ENCODE results near the gene BAHCC1.
A peak's percentile ranks its signal among the peaks of the same experiment; 100 is the strongest.

Gene BAHCC1

DNA sequence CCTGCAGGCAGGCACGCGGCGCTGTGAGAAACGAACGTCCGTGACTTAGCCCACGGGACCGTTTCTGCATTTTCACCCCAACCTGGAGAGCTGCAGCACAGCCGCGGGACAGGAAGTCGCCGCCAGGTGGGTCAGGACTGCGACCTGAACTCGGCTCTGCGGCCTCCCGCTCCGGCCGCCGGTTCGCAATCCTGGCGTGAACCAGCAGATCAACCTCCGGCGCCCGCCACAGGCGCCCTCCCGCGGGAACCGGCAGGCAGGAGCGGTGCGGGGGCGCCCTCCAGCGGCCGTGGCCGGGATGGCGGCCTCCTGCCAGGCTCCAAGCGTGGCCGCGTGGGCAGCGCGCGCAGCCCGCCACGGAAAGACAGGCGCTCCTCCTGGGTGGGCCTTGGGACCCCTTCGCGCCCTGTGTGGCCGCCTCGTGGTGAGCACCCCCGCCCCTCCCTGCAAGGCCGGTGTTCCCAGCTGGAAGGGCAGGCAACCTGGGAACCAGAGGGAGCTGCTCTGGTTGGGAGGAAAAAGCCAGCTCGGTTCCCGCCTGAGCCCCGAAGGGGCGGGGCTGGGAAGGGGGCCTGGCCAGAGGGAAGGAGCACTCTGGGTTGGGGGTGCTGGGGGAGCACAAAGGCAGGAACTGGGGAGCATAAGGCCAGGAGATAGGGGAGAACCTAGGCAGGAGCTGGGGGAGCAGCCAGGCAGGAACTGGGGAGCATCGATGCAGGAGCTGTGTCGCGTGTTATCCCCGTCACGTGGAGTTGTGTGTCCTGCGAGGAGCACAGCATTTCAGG, 89.1 kb downstream of the BAHCC1 start:
- peak; percentile 82 for DNase-seq (ENCODE audit: low read depth)
- TF ChIP-seq, protein P1, sequence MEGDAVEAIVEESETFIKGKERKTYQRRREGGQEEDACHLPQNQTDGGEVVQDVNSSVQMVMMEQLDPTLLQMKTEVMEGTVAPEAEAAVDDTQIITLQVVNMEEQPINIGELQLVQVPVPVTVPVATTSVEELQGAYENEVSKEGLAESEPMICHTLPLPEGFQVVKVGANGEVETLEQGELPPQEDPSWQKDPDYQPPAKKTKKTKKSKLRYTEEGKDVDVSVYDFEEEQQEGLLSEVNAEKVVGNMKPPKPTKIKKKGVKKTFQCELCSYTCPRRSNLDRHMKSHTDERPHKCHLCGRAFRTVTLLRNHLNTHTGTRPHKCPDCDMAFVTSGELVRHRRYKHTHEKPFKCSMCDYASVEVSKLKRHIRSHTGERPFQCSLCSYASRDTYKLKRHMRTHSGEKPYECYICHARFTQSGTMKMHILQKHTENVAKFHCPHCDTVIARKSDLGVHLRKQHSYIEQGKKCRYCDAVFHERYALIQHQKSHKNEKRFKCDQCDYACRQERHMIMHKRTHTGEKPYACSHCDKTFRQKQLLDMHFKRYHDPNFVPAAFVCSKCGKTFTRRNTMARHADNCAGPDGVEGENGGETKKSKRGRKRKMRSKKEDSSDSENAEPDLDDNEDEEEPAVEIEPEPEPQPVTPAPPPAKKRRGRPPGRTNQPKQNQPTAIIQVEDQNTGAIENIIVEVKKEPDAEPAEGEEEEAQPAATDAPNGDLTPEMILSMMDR (conservative IDR thresholded peaks at IDR 0.05; ENCODE audit: low read depth, low read length), result peak; percentile 60
- H3K4me3 ChIP-seq (ENCODE audit: low read depth, low read length), result peak overlapping the region; percentile 49

DNA sequence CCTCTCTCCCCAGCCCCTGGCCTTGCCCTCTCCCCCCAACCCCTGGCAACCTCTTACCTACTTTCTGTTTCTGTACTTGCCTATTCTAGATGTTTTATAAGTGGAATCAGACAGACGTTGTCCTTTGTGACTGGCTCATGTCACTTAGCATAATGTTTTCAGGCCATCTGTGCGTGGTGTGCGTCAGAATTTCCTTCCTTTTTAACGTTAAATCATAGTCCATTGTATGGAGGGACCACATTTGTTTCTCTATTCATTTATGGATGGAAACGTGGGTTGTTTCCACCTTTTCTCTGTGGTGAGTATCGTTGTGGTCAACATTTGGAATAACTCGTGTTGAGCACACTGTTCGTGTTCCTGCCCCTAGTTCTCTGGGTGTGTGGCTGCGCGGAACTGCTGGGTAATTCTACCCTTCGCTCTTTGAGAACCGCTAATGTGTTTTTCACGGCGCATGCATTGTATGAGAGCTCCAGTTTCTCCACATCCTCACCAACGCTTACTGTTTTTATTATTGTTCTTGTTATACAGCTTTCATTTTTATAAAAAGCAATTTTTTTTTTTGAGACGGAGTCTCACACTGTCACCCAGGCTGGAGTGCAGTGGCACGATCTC, 91.0 kb downstream of the BAHCC1 start:
- TF ChIP-seq, protein P1 (conservative IDR thresholded peaks at IDR 0.05; ENCODE audit: low read depth, low read length), result no peak
- no peak for DNase-seq (ENCODE audit: low read depth)
- no peak overlapping the region for H3K4me3 ChIP-seq (ENCODE audit: low read depth, low read length)

DNA sequence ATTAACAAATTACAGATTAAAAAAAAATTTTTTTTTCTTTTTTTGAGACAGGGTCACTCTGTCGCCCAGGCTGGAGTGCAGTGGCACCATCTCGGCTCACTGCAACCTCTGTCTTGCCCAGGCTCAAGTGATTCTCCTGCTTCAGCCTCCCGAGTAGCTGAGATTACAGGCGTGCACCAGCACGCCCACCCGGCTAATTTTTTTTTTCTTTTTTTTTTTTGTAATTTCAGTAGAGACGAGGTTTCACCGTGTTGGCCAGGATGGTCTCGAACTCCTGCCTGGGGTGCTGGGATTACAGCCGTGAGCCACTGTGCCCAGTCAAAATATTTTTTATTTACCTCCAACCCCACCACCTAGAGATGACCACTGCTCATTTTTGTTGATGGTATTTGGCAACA, 91.8 kb downstream of the BAHCC1 start:
- no peak overlapping the region for H3K4me3 ChIP-seq (ENCODE audit: low read depth, low read length)
- no peak for DNase-seq (ENCODE audit: low read depth)
- TF ChIP-seq, protein P1 (conservative IDR thresholded peaks at IDR 0.05; ENCODE audit: low read depth, low read length), result no peak

DNA sequence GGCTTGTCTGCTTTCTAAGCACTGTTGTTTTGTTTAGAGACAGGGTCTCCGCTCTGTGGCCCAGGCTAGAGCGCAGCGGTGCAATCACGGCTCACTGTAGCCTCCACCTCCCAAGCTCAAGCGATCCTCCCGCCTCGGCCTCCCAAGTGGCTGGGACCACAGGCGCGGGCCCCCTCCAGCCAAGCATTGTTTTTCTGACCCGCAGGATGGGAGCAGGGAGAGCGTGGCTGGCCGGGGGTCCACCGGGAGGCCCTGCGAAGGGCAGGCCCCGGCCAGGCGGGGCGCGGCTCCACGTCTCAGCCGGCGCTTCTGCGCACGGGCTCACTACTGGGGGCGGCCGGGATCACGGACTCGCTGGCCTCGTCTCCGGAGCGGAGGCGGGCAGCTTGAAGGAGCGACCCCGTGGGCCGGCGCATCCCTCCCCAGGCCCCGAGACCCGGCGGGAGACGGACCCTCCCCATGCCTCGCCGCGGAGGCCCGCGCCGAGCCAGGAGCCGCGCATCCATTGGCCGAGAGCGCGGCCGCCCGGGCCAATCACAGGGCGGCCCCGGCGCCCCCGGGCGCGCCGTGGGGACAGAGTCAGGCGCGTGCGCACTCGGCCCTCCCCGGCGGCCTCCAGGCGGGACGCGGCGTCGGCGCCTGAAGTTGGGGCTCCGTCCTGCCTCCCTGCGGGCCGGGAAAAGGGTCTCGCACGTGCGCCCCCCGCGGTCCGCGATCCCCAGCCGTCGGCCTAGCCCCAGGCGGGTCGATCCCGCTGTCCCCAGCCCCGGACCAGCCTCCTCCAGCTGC, 92.4 kb downstream of the BAHCC1 start:
- peak overlapping the region; percentile 65 for H3K4me3 ChIP-seq (ENCODE audit: low read depth, low read length)
- TF ChIP-seq, protein P1 (conservative IDR thresholded peaks at IDR 0.05; ENCODE audit: low read depth, low read length), result no peak
- peak; percentile 62 for DNase-seq (ENCODE audit: low read depth)

DNA sequence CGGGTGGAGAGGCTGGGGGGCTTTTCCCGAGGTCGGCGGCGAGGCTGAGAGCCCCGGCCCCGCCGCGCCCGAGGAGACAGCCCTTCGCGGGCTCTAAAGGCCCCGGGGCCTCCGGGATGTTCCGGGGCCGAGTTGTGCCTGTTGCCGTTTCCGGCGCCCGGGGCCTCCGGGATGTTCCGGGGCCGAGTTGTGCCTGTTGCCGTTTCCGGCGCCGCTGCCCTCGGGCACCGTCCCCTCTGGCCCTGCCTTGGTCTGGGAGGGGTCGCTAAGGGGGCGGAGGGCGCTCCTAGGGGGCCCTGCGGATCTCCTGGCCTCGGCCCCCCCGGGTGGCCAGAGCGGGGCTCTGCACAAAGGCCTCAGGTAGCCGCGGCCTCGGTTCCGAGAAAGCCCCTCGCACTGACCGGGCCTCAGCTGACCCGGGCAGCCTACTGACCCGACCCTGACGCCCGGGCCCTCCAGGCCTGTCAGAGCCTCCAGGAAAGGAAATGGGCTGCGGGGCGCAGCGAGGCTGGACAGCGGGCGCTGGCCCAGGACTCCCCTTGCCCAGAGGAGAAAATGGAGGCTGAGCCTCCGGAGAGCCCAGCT, 93.1 kb downstream of the BAHCC1 start:
- no peak for DNase-seq (ENCODE audit: low read depth)
- TF ChIP-seq, protein P1 (conservative IDR thresholded peaks at IDR 0.05; ENCODE audit: low read depth, low read length), result no peak
- H3K4me3 ChIP-seq (ENCODE audit: low read depth, low read length), result peak overlapping the region; percentile 65

DNA sequence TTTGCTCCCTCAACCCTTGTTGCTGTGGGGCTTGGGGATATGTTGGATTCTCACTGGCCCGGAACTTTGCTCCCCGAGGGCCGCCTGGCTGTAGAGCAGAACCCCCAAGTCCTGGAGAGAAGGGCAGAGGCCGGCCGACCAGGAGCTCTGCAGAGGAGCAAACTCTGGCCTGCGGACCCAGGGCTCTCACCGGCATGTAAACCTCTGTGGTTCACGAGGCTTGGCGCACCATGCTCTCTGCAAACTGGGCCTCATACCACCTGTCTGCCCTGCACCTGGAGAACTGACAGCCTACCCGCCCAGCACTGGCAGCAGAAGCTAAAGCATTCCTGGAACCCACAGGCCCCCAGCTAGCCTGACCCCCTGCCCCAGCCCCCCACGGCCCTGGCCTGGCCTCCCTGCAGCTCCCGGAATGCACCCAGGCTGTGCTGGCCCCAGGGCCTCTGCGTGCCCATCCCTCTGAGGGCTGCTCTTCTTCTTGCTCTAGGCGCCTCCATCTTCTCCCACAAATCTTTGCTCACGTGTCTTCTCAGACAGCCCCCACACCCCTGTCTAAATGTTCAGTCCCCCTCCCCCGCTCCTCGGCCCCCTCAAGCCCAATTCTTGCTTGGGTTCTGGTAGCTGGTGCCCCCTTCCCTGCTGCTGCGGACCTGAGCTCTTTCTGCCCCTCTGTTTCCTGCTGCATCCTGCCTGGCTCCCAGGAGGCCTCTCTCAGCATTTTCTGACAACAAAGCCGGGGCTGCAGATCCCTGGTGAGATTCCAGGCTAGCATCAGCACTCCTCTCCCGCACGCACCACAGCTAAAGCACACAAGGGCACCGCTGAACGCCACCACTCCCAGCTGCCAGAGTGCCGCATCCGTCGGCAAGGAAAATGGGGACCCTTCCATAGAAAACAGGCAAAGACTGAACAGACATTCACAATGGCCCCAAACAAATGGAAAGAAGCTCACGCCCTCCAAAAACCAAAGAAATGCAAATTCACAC, 94.0 kb downstream of the BAHCC1 start:
- DNase-seq (ENCODE audit: low read depth), result no peak
- TF ChIP-seq, protein P1 (conservative IDR thresholded peaks at IDR 0.05; ENCODE audit: low read depth, low read length), result no peak
- no peak overlapping the region for H3K4me3 ChIP-seq (ENCODE audit: low read depth, low read length)
